ENCODE data around the gene PCSK9. TPM values are rescaled to one million over a fixed set of nuclear protein-coding genes. Genes with fewer than 3 reads are reported as not detected.

PCSK9 gene
- total RNA-seq, 3 donors from 2014 or later: 0.15 to 0.16 TPM; not detected in 1

- no peaks in the 10 kb centered on the region for H3K9me3 ChIP-seq
- TF ChIP-seq POLR2A (IDR thresholded peaks at IDR 0.05) (no peak), CTCF (IDR thresholded peaks at IDR 0.05) (no peak), POLR2AphosphoS5 (IDR thresholded peaks at IDR 0.05) (no peak)
- H3K4me1 ChIP-seq: no peaks in the 10 kb centered on the region
- no peak overlapping the region for H3K4me3 ChIP-seq
- H3K27ac ChIP-seq: no peak overlapping the region
- peaks cover 4% of the 10 kb centered on the region for H3K36me3 ChIP-seq
- intact Hi-C loops (cut with DNase I; ENCODE audit: low total_unique reads): no loop called here
- no peaks in the 10 kb centered on the region for H3K27me3 ChIP-seq
- DNase-seq (ENCODE audit: low spot score in 2 of 2): no peak
Observed at GRCh38 chr1:55073187-55073916, 34.0 kb downstream of the PCSK9 start.

DNA sequence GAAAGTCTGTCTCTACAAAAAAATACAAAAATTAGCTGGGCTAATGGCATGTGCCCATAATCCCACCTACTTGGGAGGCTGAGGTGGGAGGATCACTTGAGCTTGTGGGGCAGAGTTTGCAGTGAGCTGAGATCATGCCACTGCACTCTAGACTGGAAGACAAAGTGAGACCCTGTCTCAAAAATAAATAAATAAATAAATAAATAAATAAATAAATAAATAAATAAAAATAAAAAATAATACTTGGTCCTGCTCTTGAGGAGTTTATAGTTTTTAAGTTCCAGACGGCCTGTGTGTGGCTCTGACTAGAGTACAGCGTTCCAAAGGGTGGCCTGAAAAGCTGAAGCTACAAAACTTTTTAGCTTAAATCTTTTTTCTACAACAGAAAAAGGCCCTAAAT, 35.1 kb downstream of the PCSK9 start:
- intact Hi-C loops (cut with DNase I; ENCODE audit: low total_unique reads): no loop called here
- H3K27ac ChIP-seq: no peak overlapping the region
- no peak for DNase-seq (ENCODE audit: low spot score in 2 of 2)
- no peak overlapping the region for H3K4me3 ChIP-seq
- no peaks in the 10 kb centered on the region for H3K4me1 ChIP-seq
- no peaks in the 10 kb centered on the region for H3K27me3 ChIP-seq
- TF ChIP-seq POLR2A (IDR thresholded peaks at IDR 0.05) (no peak), CTCF (IDR thresholded peaks at IDR 0.05) (no peak), POLR2AphosphoS5 (IDR thresholded peaks at IDR 0.05) (no peak)
- peaks cover 8% of the 10 kb centered on the region for H3K36me3 ChIP-seq
- no peaks in the 10 kb centered on the region for H3K9me3 ChIP-seq

DNA sequence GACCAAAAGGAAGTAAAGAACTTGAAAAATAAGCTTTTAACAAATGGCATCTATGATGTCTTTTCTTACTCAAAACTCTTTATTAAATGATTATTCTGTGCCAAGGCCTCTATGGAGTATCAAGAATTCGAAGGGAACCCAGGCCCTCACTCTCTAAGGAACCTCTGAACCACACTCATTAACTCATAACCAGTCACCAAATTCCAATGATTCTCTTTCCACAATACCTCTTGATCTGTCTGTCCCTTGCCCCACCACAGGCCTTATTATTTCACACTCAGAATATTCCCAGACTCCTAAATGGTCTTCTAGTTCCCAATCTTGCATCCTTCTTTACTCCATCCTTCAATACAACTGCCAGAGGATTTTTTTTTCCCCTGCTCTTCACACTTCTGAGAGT, 37.0 kb downstream of the PCSK9 start:
- Histone ChIP-seq H3K4me3 (no peak overlapping the region), H3K9me3 (no peaks in the 10 kb centered on the region), H3K4me1 (no peaks in the 10 kb centered on the region), H3K27ac (no peak overlapping the region), H3K27me3 (no peaks in the 10 kb centered on the region), H3K36me3 (peaks cover 15% of the 10 kb centered on the region)
- intact Hi-C loops (cut with DNase I; ENCODE audit: low total_unique reads): no loop called here
- TF ChIP-seq POLR2A (IDR thresholded peaks at IDR 0.05) (no peak), CTCF (IDR thresholded peaks at IDR 0.05) (no peak), POLR2AphosphoS5 (IDR thresholded peaks at IDR 0.05) (no peak)
- no peak for DNase-seq (ENCODE audit: low spot score in 2 of 2)

- no peak for DNase-seq (ENCODE audit: low spot score in 2 of 2)
- H3K4me1 ChIP-seq: no peaks in the 10 kb centered on the region
- intact Hi-C loops (cut with DNase I; ENCODE audit: low total_unique reads): no loop called here
- TF ChIP-seq POLR2A (IDR thresholded peaks at IDR 0.05): no peak
- no peak for TF ChIP-seq POLR2AphosphoS5 (IDR thresholded peaks at IDR 0.05)
- TF ChIP-seq CTCF (IDR thresholded peaks at IDR 0.05): no peak
- peaks cover 15% of the 10 kb centered on the region for H3K36me3 ChIP-seq
- H3K9me3 ChIP-seq: no peaks in the 10 kb centered on the region
- no peak overlapping the region for H3K27ac ChIP-seq
- no peaks in the 10 kb centered on the region for H3K27me3 ChIP-seq
- H3K4me3 ChIP-seq: no peak overlapping the region
Observed at GRCh38 chr1:55078470-55078869, 39.1 kb downstream of the PCSK9 start.

DNA sequence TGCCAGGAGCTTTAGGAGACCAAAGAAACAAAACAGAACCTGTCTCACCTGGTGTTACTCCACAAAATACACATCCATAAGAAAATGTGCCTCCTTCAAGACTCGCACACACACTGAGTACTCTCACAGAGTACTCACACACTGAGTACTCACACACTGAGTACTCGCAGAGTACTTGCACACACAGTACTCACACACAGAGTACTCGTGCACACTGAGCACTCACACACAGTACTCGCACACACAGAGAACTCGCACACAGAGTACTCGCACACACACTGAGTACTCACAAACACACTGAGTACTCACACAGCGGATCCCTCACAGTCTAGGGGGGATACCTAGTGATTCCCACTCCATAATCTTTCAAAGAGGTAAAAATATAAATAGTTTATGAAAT, 40.3 kb downstream of the PCSK9 start:
- H3K4me1 ChIP-seq: no peaks in the 10 kb centered on the region
- H3K27me3 ChIP-seq: no peaks in the 10 kb centered on the region
- no peak overlapping the region for H3K4me3 ChIP-seq
- no peak overlapping the region for H3K27ac ChIP-seq
- TF ChIP-seq POLR2AphosphoS5 (IDR thresholded peaks at IDR 0.05) (no peak), CTCF (IDR thresholded peaks at IDR 0.05) (no peak), POLR2A (IDR thresholded peaks at IDR 0.05) (no peak)
- DNase-seq (ENCODE audit: low spot score in 2 of 2): no peak
- intact Hi-C loops (cut with DNase I; ENCODE audit: low total_unique reads): no loop called here
- no peaks in the 10 kb centered on the region for H3K9me3 ChIP-seq
- peaks cover 20% of the 10 kb centered on the region for H3K36me3 ChIP-seq
